ENCODE data around the gene CBX4.

The CBX4 gene

GRCh38 chr17:79785900-79786810 lies 53.1 kb downstream of the CBX4 start:
- no peak for DNase-seq

- no peak for DNase-seq
These were observed 54.0 kb downstream of the CBX4 start for GRCh38 chr17:79785017-79785899.

GRCh38 chr17:79784353-79785016 lies 54.8 kb downstream of the CBX4 start:
- DNase-seq, result no peak

GRCh38 chr17:79783891-79784290 lies 55.3 kb downstream of the CBX4 start:
- DNase-seq, result no peak

All from Kasumi-1 (cell line).